M059J (cell line): ENCODE results near the gene HMCN2. TPM values are rescaled to one million over a fixed set of nuclear protein-coding genes. Genes with fewer than 3 reads are reported as not detected.

Experiments used
- DNase-seq: peaks from one replicate; pipeline ENCODE4 v3.0.0-alpha.2; 2012; ENCODE audit warnings: low read depth
- total RNA-seq: library from RNA; depleted of rRNA; stranded (reverse); fragments of >200 nt; shearing (Covaris generic); gene quantifications from 2 replicates; pipeline ENCODE4 v1.2.3, GENCODE V29; 2014

HMCN2 gene
- total RNA-seq, 1 experiment from 2014 or later, result not detected

- no peak for DNase-seq
These were observed 23.5 kb downstream of the HMCN2 start for GRCh38 chr9:130288926-130289690.

- DNase-seq, result no peak
These were observed 24.2 kb downstream of the HMCN2 start for GRCh38 chr9:130289711-130290241.

GRCh38 chr9:130290291-130291181, 25.0 kb downstream of the HMCN2 start:
- no peak for DNase-seq

GRCh38 chr9:130291474-130291873, 25.9 kb downstream of the HMCN2 start:
- DNase-seq, result no peak

GRCh38 chr9:130292106-130292505, 26.5 kb downstream of the HMCN2 start:
- DNase-seq, result no peak

GRCh38 chr9:130294664-130295063, 29.1 kb downstream of the HMCN2 start:
- DNase-seq, result no peak

GRCh38 chr9:130295431-130295830, 29.9 kb downstream of the HMCN2 start:
- DNase-seq, result no peak

- DNase-seq, result no peak
These were observed 30.6 kb downstream of the HMCN2 start for GRCh38 chr9:130295945-130296782.

GRCh38 chr9:130296783-130297055, 31.2 kb downstream of the HMCN2 start:
- no peak for DNase-seq

GRCh38 chr9:130297371-130297770, 31.8 kb downstream of the HMCN2 start:
- DNase-seq, result no peak

GRCh38 chr9:130298662-130299279, 33.2 kb downstream of the HMCN2 start:
- DNase-seq, result no peak

- DNase-seq, result no peak
These were observed 34.4 kb downstream of the HMCN2 start for GRCh38 chr9:130299785-130300615.

GRCh38 chr9:130300739-130301138, 35.2 kb downstream of the HMCN2 start:
- no peak for DNase-seq

- peak; percentile 31 for DNase-seq
These were observed 36.1 kb downstream of the HMCN2 start for GRCh38 chr9:130301483-130302286.

- DNase-seq, result no peak
These were observed 37.4 kb downstream of the HMCN2 start for GRCh38 chr9:130302785-130303612.

- no peak for DNase-seq
These were observed 38.1 kb downstream of the HMCN2 start for GRCh38 chr9:130303613-130304055.

GRCh38 chr9:130304116-130304515, 38.6 kb downstream of the HMCN2 start:
- no peak for DNase-seq

- DNase-seq, result no peak
These were observed 39.1 kb downstream of the HMCN2 start for GRCh38 chr9:130304643-130305042.

- DNase-seq, result no peak
These were observed 39.8 kb downstream of the HMCN2 start for GRCh38 chr9:130305381-130305780.
